GM21360 (cell line): Measurements from ENCODE around the gene ARHGAP1.

ENCODE experiments used
- ATAC-seq: cut with Tn5 transposase; IDR thresholded peaks from one replicate; pipeline ENCODE4 v1.9.1; 2021; ENCODE audit warnings: mild to moderate bottlenecking, moderate library complexity; ENCODE audit not compliant: unreplicated experiment

The ARHGAP1 gene

GRCh38 chr11:46695345-46696211 lies 4.8 kb downstream of the ARHGAP1 start:
- no peak for ATAC-seq

- no peak for ATAC-seq
Observed at GRCh38 chr11:46694607-46695006, 5.8 kb downstream of the ARHGAP1 start.

- no peak for ATAC-seq
Observed at GRCh38 chr11:46694072-46694471, 6.3 kb downstream of the ARHGAP1 start.

GRCh38 chr11:46693597-46694012 lies 6.8 kb downstream of the ARHGAP1 start:
- no peak for ATAC-seq

GRCh38 chr11:46692450-46692849 lies 8.0 kb downstream of the ARHGAP1 start:
- no peak for ATAC-seq

GRCh38 chr11:46690702-46691101 lies 9.7 kb downstream of the ARHGAP1 start:
- ATAC-seq = no peak

GRCh38 chr11:46686886-46687795 lies 13.3 kb downstream of the ARHGAP1 start:
- ATAC-seq = no peak

GRCh38 chr11:46684367-46684766 lies 16.1 kb downstream of the ARHGAP1 start:
- no peak for ATAC-seq

GRCh38 chr11:46682773-46683752 lies 17.4 kb downstream of the ARHGAP1 start:
- ATAC-seq = no peak

GRCh38 chr11:46681814-46682213 lies 18.6 kb downstream of the ARHGAP1 start:
- no peak for ATAC-seq

GRCh38 chr11:46680815-46681214 lies 19.6 kb downstream of the ARHGAP1 start:
- no peak for ATAC-seq

- no peak for ATAC-seq
Observed at GRCh38 chr11:46680164-46680760, 20.2 kb downstream of the ARHGAP1 start.

- ATAC-seq = no peak
Observed at GRCh38 chr11:46679241-46680163, 20.9 kb downstream of the ARHGAP1 start.

- ATAC-seq = no peak
Observed at GRCh38 chr11:46678741-46679130, 21.7 kb downstream of the ARHGAP1 start.

- ATAC-seq = no peak
Observed at GRCh38 chr11:46677991-46678740, 22.3 kb downstream of the ARHGAP1 start.

- no peak for ATAC-seq
Observed at GRCh38 chr11:46677169-46677568, 23.2 kb downstream of the ARHGAP1 start.

GRCh38 chr11:46676436-46677158 lies 23.8 kb downstream of the ARHGAP1 start:
- no peak for ATAC-seq

GRCh38 chr11:46675949-46676348 lies 24.5 kb downstream of the ARHGAP1 start:
- ATAC-seq = no peak
